Lower leg skin (tissue), 3 donors: ENCODE results near the gene ANKRD39.

ENCODE experiments used
- POLR2A ChIP-seq, 2 donors: fragments of 450-650 bp; IDR thresholded peaks; one replicate each; pipeline ENCODE4 v1.6.1; 2016 to 2017; ENCODE audit warnings: antibody characterized with exemption in 2 of 2, mild to moderate bottlenecking in 1 of 2, moderate library complexity in 1 of 2
- TF ChIP-seq, protein P1 (sequence below), 3 donors: fragments of 450-650 bp; IDR thresholded peaks; one replicate each; pipeline ENCODE4 v1.5.1; 2016; ENCODE audit warnings: antibody characterized with exemption in 3 of 3, mild to moderate bottlenecking in 3 of 3, moderate library complexity in 2 of 3

- TF ChIP-seq, protein P1, sequence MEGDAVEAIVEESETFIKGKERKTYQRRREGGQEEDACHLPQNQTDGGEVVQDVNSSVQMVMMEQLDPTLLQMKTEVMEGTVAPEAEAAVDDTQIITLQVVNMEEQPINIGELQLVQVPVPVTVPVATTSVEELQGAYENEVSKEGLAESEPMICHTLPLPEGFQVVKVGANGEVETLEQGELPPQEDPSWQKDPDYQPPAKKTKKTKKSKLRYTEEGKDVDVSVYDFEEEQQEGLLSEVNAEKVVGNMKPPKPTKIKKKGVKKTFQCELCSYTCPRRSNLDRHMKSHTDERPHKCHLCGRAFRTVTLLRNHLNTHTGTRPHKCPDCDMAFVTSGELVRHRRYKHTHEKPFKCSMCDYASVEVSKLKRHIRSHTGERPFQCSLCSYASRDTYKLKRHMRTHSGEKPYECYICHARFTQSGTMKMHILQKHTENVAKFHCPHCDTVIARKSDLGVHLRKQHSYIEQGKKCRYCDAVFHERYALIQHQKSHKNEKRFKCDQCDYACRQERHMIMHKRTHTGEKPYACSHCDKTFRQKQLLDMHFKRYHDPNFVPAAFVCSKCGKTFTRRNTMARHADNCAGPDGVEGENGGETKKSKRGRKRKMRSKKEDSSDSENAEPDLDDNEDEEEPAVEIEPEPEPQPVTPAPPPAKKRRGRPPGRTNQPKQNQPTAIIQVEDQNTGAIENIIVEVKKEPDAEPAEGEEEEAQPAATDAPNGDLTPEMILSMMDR (IDR thresholded peaks at IDR 0.05) = no peak
- no peak for TF ChIP-seq POLR2A (IDR thresholded peaks at IDR 0.05)
These were observed 33.9 kb upstream of the ANKRD39 start for GRCh38 chr2:96891591-96892333.
